HG03103 (cell line): ENCODE measurements around the gene DNAJB1.
"Not testable (repeated sequence)": the region's sequence is repeated elsewhere in the genome, so short reads cannot be mapped to it uniquely, and the experiment has no call there.

ENCODE experiments used
- ATAC-seq: cut with Tn5 transposase; IDR thresholded peaks from one replicate; pipeline ENCODE4 v1.9.1; 2021; ENCODE audit warnings: low read depth; ENCODE audit not compliant: unreplicated experiment

DNAJB1 gene

DNA sequence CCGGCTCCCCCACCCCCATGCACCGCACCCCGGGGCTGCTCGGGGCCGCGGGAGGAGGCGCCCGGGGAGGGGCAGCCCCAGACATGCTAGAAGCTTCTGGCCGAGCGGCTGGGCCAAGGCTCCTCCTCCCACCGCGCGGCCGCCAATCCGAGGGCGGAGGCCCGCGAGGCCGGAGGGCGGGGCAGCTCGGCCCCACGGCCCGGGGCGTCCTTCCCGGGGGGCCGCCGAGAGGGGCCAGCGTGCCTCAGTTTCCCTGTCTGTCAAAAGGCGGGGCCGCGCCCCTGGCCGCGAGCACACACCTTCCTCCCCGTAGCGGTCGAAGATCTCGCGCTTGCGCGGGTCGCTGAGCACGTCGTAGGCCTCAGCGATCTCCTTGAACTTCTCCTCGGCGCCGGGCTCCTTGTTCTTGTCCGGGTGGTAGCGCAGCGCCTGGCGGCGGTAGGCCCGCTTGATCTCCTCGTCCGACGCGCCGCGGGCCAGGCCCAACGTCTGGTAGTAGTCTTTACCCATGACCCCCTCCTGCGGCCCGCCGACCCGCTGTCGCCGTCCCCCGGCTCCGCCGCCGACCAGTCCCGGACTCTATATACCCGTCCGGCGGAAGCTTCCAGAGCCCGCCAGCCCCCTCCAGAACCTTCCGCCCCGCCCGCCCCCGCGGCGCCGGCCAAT, at the start of gene DNAJB1:
DNAJB1 (minus strand) TSS at position 558 of the 666 bp plus-strand sequence; CDS start at position 510, 48 bp downstream.
- peak; percentile 41 for ATAC-seq

DNA sequence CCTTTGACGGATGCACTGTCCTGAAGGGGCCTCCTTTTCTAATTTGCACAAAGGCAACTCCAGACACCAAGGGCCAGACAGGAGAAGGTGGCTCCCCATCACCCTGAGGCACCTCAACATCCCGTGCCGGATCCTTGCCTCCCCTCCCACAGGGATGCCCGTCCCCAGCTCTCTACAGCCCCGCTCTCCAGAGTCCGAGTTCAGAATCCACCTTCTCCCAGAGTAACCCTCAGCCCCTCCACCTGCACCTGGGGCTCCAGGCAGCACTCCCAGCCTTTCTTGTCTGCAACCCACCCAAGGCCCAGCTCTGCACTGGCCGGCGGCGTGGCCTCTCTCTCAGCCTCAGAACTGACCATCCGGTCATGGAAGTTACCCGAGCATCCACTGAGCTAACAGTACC, 48.9 kb upstream of the DNAJB1 start:
- no peak for ATAC-seq

DNA sequence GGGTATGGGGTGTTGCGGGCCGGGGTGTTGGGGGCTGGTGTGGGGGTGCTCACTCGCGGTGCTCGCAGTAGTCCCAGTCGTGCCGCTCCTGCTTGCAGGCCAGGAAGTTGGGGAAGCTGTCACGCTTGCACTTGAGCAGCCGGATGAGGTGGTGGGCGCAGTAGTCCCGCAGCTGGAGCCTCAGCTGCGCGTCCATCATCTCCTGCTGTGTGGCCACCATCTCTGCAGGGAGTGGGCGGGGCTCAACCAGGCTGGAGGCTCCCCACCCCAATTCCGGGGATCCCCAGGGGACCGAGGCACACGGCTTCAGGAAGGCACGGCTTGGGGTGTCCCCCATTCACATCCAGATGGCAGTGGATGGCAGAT, 48.5 kb upstream of the DNAJB1 start:
- no peak for ATAC-seq

DNA sequence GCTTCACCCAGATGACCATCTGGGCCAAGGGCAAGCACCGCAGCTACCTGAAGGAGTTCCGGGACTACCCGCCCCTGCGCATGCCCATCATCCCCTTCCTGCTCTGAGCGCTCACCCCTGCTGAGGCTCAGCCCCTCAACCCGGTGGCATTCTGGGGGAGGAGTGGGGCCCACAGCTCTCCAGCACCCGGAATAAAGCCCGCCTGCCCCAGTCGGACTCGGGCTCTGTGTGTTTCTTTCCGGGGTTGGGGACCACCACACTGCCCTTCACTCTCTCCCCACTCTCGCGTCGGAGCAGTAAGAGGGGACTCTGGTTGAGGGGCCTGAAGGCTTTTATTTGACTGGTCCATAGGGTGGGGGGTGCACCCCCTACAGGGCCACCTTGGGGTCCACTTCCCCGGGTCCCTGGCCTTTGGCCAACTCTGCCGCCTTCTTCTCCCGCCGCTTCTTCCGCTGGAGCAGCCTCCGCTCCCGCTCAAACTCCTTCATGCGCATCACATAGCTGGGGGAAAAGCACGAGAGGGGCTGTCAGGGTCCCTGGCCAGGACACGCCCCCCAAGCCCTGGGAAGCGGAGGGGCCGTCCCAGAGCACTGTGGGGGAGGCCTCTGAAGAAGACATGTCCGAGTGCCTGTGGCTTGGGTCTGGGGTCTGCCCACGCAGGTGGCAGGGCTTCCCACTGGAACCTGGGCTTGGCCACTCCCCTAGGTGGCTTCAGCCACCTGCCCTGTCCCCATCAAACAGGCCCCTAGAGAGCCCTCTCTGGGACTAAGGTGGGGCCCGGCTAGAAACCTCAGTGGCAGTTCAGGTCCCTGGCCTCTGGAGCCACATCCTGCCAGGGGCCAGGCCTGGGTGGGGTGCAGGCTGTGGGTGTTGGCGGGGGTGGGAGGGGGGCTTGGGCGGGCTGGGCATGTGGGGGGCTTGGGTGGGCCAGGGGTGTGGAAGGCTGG, 47.8 kb upstream of the DNAJB1 start:
- ATAC-seq, result no peak

DNA sequence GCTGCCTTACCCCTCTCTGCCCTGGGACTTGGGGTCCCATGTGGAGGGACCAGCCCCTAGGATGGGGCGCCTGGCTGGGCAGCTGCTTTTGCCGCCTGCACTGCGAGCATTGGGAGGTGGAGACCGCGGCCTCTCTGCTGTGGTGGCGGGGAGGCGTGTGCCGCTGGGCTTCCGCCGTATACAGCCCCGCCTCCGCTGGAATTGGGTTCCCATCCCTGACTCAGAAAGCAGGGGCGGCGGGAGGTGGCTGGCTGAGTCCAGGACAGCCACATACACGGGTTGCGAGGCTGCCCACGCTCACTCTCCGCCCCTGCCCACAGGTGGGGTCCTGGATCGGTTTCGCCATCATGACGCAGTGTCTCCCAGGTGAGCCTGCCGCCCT, 47.1 kb upstream of the DNAJB1 start:
- ATAC-seq, result no peak

DNA sequence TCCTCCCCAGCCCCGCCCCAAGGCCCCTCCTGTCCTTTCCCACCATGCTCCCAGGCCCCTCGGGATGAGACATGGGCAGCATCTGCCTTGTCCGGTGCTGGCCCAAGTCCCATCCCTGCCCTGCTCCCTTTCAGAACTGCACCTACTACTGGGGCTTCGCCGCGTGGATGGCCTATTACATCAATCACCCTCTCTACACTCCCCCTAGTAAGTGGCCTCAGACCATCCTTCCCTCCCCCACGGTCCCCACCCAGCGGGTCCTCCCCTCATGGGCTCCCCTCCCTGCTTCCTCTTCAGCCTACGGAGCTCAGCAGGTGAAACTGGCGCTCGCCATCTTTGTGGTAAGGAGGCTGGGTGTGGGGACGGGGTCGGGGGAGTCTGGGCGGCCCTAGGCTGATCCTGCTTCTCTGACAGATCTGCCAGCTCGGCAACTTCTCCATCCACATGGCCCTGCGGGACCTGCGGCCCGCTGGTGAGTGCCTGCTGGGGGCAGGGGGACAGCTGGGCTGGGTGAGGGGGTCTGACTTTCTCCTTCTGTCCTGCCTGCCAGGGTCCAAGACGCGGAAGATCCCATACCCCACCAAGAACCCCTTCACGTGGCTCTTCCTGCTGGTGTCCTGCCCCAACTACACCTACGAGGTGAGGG, 46.6 kb upstream of the DNAJB1 start:
- ATAC-seq, result not testable (repeated sequence)

DNA sequence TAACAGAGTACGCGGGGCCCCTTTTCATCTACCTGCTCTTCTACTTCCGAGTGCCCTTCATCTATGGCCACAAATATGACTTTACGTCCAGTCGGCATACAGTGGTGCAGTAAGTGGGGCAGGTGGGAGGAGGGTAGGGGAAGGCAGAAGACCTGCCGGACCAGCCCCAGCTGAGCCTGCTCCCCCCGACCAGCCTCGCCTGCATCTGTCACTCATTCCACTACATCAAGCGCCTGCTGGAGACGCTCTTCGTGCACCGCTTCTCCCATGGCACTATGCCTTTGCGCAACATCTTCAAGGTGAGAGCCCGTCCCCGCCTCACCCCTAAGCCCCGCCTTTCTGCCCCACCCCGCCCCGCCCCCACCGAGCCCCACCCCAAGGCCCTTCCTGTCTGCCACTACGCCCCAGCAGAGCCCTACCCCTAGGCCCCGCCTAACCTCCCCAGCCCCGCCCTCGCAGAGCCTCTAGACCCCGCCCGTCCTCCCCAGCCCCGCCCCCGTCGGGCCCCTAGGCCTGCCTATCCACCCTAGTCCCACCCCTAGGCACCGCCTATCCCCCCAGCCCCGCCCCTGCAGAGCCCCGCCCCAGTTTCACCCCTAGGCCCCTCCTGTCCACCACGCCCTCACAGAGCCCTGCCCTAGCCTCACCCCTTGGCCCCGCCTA, 45.9 kb upstream of the DNAJB1 start:
- ATAC-seq, result no peak

DNA sequence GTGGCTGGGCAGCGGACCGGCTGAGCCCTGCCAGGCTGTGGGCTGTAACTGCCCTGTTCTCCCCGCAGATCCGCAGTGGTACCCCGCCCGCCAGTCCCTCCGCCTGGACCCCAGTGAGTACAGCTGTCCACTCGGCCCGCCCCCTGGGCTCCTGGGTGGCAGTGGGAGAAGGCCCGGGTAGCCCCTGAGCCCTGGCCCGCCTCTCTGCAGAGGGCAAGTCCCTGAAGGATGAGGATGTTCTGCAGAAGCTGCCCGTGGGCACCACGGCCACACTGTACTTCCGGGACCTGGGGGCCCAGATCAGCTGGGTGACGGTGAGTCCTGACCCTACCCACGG, 45.4 kb upstream of the DNAJB1 start:
- no peak for ATAC-seq

DNA sequence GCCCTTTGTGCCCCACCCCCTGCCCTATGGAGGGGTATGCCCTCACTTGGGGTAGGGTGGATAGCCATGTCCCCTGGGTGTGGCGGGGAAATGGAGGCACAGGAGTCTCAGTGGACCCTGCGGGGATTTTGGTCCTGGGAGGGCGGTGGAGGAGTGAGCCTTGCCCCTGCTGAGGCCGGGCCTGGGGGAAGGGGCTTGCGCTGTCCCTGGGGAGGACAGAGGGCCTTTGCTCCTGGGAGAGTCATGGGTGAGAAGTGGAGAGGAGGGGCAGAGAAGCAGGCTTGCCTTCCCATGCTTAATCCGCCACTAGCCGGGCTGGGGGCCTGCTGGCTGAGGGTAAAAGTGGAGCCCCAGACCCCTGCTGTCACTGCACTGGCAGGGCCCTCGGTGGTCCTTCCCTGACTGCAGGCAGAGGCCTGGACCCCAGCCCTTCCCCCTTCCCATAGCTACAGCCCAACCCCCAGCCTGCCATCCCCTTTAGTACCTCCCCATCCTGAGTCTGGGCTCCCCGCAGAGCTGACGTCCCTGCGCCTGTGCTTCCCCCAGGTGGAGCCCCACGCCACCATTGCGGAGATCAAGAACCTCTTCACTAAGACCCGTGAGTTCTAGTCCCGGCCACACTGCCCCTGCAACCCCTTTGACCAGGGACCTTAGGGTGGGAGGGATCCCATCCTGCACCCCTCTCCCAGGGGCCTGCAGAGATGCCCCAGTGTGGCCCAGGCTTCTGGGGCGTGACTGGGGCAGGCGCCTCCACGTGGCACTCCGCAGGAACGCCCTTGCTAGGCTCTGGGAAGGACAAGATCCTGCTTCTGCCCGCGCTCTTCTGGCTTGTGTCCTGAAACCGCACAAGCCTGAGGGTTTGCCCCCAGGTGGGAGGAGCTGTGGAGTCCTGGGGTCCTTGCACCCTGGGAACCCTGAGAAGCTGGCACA, 44.7 kb upstream of the DNAJB1 start:
- ATAC-seq, result no peak

DNA sequence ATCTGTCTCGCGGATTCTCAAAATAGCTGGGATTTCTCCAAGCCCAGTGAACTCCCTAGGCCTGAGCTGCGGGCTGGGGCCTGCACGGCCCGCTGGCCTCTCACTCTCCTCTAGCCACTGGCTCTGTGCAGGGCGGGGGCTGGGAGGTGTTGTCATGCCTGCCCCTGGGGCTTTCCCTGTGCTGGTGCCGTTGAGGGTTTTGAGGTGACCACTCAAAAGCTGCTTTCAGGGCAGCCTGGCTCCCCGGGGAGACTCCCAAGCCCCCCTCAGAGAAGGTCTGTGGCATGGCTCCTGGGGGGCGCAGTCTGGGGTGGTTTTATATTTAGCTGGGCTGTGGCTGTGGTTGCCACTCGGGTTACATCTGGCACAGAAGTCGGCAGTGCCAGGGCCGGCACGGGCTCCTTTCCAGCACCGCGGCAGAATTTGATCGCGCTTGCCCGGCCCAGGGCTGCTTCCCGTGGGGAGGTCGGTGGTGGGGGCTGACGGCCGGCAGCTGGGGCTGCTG, 43.7 kb upstream of the DNAJB1 start:
- ATAC-seq, result no peak

DNA sequence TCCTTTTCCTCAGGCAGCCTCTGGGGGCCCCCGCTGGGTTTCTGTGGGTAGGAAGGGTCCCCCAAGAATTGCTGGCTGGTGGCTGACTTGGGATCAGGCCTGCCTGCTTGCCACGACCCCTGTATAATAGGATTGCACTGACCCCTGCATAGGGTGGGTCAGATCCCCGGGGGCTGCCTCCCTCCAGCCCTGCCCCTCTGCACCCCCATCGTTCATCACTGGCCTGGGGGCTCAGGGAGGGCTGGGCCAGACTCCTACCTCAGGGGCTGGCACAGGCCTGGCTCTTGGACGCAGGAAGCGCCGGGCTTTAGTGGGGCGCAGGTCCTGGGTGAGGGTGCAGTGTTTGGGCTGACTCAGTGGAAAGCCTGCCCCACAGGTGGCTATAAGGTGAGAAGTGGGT, 43.1 kb upstream of the DNAJB1 start:
- no peak for ATAC-seq

DNA sequence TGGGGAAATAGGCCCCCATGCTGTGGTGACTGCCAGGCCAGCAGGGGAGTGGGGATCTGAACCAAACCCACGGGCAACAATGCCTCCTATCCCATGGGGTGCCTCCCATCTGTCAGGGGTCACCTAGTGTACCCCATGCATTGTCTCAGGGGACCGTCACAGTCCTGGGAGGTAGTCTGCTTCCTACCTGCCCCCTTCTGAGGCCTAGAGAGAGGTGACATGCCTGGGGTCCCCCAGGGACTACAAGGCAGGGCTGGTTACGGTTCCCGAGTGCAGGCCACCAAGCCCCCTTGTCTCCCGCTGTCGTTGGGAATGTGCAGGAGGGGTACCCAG, 42.5 kb upstream of the DNAJB1 start:
- no peak for ATAC-seq

DNA sequence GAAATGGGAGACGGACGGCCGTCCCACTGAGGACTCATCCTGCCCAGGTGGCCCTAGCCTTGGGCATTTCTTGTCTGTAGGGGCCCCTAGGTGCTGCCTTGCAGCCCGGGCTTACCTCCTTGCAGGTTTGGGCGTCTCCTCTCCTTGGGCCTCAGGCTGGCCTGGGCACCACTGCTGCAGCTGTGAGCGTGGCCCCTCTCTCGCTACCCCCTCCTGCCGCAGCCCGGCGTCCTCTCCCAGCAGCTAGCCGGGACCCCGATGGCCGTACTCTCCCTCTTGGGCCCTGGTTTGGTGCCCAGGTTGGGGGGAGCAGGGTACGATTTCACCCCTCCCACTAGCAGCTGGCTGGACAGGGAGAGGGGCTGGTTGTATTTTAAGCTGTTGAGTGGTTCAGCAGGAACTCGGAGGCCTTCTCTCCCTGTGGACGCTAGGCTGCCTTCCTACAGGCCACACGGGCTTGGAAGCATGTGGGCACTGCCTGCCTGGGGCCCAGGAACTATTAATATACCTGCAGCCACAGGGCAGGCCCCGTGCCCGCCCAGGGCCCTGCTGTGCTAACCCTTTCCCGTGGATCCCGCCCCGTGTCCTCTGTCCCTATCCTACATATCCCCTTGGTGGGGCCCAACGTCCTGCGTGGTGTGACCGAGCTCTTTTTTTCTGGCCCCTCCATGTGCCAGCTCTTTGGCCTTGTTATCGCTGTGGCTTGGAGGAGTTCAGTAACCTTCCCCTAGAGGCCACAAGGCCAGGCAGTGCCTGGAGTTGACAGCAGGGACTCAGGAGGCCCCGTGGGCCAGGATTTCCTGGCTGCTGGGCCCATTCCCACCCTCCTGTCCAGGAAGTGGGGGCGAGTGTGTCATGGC, 41.9 kb upstream of the DNAJB1 start:
- ATAC-seq, result no peak

DNA sequence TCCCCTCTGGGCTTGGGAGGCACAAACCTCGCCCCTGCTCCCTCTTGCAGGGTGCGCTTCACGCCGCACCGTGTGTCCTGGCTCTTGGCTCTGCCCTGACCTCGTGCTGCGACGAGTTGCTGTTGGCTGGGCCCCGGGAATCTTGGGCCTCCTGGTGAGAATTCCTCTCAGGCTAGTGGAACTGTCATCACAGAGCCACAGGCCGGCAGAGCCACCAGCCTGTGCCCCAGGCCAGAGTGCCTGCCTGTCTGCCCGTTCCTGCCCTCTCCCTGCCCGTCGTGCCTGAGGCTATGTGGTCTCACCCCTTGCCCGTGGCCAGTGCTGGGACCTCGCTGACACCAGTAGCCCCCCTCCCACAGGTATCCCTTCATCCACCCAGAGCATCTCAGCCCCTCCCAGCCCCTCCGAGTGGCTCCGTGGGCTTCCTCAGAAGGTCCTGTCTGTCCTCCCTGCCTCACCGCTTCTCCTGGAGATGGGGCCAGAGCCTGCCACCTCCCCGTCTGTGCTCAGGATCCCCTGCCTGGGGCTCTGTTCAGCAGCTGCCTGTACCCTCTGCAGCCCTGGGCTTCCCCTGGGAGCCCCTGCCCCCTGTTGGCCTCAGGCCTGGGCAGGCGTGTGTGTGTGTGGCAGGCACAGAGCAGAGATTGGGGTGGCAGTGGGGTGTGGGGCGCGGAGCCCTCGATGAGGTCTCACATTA, 40.3 kb upstream of the DNAJB1 start:
- ATAC-seq, result no peak

DNA sequence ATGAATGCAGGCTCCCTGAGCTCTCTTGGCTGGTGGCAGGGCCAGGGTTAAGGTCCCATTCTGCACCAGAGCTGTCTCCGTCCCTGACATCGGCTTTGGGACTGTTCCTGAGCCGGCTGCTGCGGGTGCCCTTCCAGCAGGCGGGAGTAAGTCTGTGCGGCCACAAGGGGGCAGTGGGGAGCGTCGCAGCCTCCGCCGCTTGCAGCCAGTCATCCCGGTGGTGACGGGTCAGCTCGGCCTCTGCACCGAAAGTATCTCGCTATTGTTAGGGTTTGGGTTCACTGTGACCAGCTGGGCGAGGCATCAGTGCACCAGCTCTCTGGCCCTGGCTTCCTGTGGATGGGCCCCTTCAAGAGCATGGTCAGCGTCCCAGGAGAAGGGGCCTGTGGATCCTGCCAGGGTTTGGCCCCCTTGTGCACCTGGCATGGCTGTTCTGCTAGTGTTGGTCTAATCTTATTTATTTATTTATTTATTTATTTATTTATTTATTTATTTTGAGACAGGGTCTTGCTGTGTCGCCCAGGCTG, 38.5 kb upstream of the DNAJB1 start:
- ATAC-seq, result no peak

DNA sequence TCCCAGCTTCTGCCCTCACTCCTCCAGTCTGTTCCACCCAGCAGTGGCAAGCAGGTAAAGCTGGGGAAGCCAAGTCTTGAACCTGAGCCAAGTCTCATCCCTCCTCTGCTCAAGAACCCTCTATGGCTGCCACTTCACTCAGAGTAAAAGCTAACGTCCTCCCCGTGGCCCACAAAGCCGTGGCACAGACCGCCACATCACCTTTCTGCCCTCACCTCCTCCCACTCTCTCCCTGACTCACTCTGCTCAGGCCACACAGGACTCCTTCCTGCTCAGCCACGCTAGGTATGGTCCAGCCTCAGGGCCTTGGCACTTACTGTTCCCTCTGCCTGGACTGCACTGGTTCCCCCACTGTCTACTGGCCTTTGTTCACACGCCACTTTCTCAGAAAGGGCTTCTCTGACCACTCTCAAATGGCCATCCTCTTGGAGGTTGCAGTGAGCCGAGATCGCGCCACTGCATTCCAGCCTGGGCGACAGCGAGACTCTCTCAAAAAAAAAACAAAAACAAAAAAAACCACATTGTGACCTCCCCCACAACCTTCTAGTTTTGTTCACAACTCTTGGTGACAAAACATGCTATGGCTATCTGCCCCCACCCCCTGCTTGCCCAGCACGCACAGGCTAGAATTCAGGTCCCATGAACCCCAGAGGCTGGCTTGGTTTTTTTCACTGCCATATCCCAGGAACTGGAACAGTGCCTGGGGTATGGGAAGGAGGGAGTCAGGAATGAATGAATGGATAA, 37.9 kb upstream of the DNAJB1 start:
- no peak for ATAC-seq

DNA sequence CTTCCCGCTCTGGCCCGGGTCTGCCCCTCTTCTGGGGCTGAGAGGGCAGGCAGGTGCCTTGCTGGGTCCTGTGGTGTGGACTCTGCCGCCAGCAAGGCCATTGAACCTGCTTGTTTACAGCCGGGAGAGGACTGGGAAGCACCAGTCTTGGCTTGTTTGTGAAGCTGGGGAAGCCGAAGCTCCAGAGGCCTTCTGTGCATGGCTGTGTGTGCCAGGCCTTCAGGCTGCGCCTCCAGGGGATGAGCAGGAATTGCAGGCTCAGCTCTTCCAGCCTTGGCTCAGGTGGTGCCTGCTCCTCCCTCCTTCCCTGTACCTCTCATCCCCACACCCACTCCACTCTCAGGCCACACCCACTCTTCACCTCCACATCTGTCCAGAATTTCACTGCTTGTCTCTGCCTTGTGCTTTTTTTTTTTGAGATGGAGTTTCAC, 36.2 kb upstream of the DNAJB1 start:
- no peak for ATAC-seq

DNA sequence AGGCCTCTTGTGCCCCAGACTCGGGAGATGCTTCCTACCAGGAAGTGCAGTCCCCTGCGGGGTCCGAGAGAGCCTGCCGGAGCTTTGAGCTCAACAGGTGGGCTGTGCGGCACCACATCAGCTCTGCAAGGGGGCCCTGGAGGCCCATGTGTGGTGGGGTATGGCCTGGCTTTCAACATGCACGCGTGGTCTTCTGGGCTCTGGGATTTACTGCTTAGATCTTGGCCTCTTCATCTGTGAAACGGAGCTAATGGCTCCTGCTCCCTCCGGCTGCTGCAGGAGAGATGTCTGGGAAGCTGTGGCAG, 35.7 kb upstream of the DNAJB1 start:
- no peak for ATAC-seq
